Omental fat pad (tissue), 4 donors: ENCODE results near the gene CSTB. TPM values are rescaled to one million over a fixed set of nuclear protein-coding genes. Genes with fewer than 3 reads are reported as not detected.

Source experiments
- ATAC-seq: fragments of 150-250 bp; one replicate; pipeline ENCODE4 v1.9.1; 2016; ENCODE audit warnings: mild to moderate bottlenecking, moderate library complexity; ENCODE audit not compliant: low FRiP score
- DNase-seq: peaks from one replicate; pipeline ENCODE4 v3.0.0-alpha.2; 2019; ENCODE audit warnings: low spot score
- CTCF ChIP-seq, 3 donors: fragments of 450-650 bp; IDR thresholded peaks; one replicate each; pipeline ENCODE4 v1.5.1; 2016 to 2017; ENCODE audit warnings: antibody characterized with exemption in 3 of 3, mild to moderate bottlenecking in 3 of 3, moderate library complexity in 2 of 3
- total RNA-seq, 4 donors: library from RNA; depleted of rRNA; stranded (reverse); fragments of >200 nt; gene quantifications; one replicate each; pipeline ENCODE4 v1.1.0, GENCODE V29; 2016

The CSTB gene
- total RNA-seq, 4 donors from 2014 or later = 8.0 to 27.9 (median 17.7) TPM

DNA sequence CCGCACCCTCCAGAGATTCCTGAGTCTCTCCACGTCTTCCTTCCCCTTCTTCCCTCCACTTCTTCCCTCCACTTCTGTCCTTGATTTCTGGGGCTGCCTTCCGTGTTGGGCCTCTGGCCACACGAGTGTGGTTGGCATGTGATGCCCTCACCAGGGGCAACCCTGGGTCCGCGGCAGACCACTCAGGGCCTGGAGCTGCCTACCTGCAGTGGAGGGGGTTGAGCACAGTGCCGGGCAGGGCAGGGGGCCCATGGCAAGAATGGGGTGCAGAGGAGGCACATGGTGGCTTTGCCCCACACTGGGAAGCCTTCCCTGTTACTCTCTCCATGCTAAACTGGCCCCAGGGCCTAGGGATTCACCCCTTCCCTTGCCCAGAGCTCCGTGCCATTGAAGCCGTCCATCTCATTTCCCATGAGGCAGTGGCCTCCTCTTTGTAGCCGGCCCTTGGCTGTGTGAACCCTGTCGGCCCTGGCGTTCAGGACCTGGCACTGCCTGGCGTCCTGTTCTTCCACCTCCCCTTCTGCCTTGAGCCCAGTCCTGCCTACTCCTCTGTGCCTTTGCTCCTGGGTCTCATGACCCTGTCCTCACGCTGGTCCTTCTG, 26.7 kb upstream of the CSTB start:
- ATAC-seq (no peak), DNase-seq (no peak)
- no peak for TF ChIP-seq CTCF (IDR thresholded peaks at IDR 0.05)

- DNase-seq (no peak), ATAC-seq (no peak)
- TF ChIP-seq CTCF (IDR thresholded peaks at IDR 0.05) = no peak
These were observed 25.1 kb upstream of the CSTB start for GRCh38 chr21:43801006-43801783.

- TF ChIP-seq CTCF (IDR thresholded peaks at IDR 0.05) = no peak
- DNase-seq = no peak
- no peak for ATAC-seq
These were observed 24.5 kb upstream of the CSTB start for GRCh38 chr21:43800566-43800965.

DNA sequence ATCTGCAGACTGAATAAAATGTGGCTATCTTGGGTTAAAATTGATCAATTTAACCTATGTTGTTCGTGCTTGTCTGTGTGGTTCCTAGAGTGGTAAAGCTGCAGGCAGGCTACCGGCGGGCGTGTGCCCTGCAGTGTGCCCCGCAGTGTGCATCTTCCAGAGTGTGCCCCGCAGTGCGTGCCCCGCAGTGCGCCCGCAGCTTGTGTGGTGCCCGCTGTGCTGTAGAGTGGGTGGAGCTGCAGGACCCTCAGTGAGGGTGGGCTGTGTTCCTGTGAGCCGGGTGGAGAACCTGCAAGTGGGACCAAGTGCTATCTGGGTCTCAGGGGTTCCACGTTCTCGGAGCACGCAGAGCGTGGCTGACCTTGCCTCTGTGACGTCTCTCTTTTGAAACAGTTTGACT, 24.0 kb upstream of the CSTB start:
- ATAC-seq (no peak), DNase-seq (no peak)
- no peak for TF ChIP-seq CTCF (IDR thresholded peaks at IDR 0.05)

GRCh38 chr21:43799301-43799840, 23.3 kb upstream of the CSTB start:
- DNase-seq = no peak
- ATAC-seq = no peak
- no peak for TF ChIP-seq CTCF (IDR thresholded peaks at IDR 0.05)

- ATAC-seq = no peak
- TF ChIP-seq CTCF (IDR thresholded peaks at IDR 0.05) = no peak
- DNase-seq = no peak
These were observed 22.0 kb upstream of the CSTB start for GRCh38 chr21:43797925-43798715.
